ACHN (cell line): Measurements from ENCODE around the gene INHBC.

Experiments used
- DNase-seq: peaks from one replicate; pipeline ENCODE4 v3.0.0-alpha.2; 2015
- in situ Hi-C: cut with HindIII; loops from 2 replicates; pipeline ENCODE4 v1.10.0; 2017; ENCODE audit warnings: low sequenced_read_pairs, low pct_ligation_motif_present, low pct_unique_long_range_greater_than_20kb

The INHBC gene

DNA sequence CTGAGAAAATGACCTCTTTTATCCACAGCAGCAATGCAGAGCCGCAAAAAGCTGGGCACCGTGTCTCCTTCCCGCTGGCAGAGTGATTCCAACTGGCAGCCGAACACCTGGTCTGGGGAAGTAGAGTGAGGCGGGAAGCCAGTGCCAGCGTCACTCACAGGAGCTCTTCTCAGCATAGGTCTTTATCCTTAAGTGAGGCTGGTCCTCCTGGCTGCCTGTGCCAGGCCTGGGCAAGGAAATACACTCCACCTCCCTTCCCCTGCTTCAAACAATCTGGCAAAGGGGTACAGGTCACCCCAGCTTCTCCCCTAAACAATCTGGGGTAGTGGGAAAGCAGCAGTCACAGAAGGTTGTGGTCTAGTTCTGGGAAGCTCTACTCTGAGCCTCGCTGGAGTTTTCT lies 40.3 kb downstream of the INHBC start:
- in situ Hi-C loops, result loop anchor here (25.0 kb wide), 1 partner anchor 188 kb away; no protein-coding TSS in a partner anchor
- no peak for DNase-seq

- peak; percentile 50 for DNase-seq
- in situ Hi-C loops, result no loop called here
Measured at GRCh38 chr12:57475271-57476161, 40.9 kb downstream of the INHBC start.

GRCh38 chr12:57476162-57476992 lies 41.8 kb downstream of the INHBC start:
- no peak for DNase-seq
- in situ Hi-C loops, result no loop called here

GRCh38 chr12:57476993-57477709 lies 42.6 kb downstream of the INHBC start:
- no peak for DNase-seq
- in situ Hi-C loops, result no loop called here

- DNase-seq, result no peak
Measured at GRCh38 chr12:57477710-57478681, 43.4 kb downstream of the INHBC start.

GRCh38 chr12:57479043-57479375 lies 44.4 kb downstream of the INHBC start:
- DNase-seq, result no peak

More at GRCh38 chr12:57477710-57478681, 43.4 kb downstream of the INHBC start:
- in situ Hi-C loops, result no loop called here

GRCh38 chr12:57479376-57480115 lies 45.0 kb downstream of the INHBC start, which contains the start of gene ARHGAP9:
ARHGAP9 (minus strand) TSS chr12:57479866; CDS start chr12:57479406, 460 bp downstream.
- DNase-seq, result no peak
- in situ Hi-C loops, result no loop called here

More at GRCh38 chr12:57479043-57479375, 44.4 kb downstream of the INHBC start:
- in situ Hi-C loops, result no loop called here

DNA sequence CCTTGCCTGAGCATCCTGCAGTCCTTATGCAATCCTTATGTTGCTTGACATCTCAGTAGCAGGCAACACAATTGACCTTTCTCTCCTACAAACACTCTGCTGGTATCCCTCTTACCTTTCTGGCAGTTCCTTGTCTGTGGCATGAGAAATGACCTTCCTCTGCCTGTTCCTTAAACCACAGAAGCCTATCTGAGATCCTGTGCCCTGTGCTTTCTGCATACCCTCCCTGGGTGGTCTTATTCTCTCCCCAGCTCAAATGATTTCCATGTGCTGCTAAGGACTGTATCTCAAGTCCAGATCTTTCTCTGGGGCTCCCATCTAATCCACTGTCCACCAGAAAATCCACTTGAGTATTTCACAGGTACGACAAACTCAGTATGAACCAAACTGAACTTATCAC lies 47.1 kb downstream of the INHBC start:
- no peak for DNase-seq

DNA sequence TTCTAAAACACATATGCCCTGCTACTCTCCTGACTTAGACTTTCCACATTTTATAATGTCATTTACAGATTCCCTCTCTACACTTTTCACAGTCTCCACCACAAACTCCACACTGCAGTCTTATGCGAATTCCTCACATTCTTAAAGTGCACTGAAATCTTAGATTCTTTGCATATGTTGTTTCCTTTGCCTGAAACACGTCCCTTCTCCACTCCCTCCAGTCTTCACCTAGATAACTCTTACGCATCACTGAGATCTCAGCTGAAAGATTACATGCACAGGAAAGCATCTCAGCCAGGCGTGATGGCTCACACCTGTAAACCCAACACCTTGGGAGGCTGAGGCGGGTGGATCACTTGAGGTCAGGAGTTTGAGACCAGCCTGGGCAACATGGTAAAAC lies 48.9 kb downstream of the INHBC start:
- DNase-seq, result peak; percentile 89
- in situ Hi-C loops, result no loop called here

More for the DNA sequence above, 47.1 kb downstream of the INHBC start:
- in situ Hi-C loops, result no loop called here

DNA sequence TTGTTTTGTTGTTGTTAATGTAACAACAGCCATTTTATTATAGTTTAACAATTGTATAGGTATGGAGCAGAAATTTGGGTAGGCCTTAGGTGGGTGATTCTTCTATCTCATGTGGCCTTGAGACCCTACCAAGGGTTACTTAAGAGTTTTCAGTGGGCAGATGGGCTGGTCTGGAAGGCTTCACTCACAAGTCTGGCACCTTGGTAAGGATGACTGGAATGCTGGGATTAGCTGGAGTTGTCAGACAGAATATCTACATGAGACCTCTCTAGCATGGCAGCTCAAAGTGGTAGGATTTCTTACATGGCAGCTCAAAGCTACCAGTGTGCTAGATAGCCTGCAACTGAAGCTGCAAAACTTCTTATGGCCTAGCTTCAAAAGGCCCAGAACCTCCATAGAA lies 51.1 kb downstream of the INHBC start:
- DNase-seq, result no peak
- in situ Hi-C loops, result no loop called here

DNA sequence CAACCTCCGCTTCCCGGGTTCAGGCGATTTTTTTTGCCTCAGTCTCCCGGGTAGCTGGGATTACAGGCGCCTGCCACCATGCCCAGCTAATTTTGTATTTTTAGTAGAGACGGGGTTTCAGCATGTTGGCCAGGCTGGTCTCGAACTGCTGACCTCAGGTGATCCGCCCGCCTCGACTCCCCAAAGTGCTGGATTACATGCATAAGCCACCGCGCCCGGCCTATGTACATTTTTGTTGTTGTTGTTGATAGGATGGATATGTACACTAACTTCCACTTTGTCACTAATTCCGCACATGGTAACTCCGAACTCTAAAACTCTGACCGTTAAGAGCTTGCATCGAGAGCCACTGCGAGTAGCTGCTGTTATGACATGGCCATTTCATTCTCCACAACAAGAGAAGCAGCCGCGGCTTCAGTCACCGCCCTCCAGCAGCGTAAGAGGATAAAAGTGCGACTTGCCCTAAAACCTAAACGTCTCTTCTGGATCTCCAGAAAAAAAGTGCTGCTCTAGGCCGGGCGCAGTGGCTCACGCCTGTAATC lies 52.5 kb downstream of the INHBC start:
- no peak for DNase-seq
- in situ Hi-C loops, result no loop called here

GRCh38 chr12:57487597-57488401 lies 53.2 kb downstream of the INHBC start, which contains the start of gene MARS1:
MARS1 (plus strand) TSS chr12:57488068; CDS start chr12:57488091, 23 bp downstream.
- DNase-seq, result peak; percentile 100
- in situ Hi-C loops, result no loop called here

DNA sequence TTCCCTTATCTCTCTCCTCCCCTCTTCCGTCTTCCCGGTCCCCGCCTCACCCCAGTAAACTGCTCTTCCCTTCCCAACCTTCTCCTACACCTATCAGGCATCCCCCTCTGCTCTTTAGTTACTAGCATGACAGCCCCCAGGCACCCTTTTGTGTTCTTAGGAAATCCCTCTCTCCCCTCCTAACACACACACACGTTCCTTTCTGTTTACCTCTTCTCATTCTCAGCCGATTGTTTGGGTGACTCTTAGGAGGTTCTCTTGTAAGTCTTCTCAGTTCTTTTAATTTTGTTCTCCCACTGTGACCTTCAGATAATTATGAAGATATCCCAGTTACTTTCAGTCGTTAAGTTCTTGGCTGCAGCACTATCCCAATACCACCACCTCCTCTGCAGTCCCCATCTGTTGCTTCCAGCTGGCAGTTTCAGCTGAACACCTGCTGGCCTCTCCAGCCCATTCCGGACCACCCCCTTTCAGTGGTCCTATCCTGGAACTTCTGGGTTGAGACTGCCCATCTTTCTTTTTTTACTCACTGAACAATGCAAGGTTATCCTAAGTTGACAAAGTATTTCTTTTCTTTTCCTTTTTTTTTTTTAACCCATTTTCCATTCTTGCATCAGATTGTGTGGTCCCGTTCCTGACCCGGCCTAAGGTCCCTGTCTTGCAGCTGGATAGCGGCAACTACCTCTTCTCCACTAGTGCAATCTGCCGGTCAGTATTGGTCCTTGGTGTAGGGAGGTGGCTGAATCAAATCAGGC lies 54.0 kb downstream of the INHBC start:
- no peak for DNase-seq
- in situ Hi-C loops, result no loop called here

DNA sequence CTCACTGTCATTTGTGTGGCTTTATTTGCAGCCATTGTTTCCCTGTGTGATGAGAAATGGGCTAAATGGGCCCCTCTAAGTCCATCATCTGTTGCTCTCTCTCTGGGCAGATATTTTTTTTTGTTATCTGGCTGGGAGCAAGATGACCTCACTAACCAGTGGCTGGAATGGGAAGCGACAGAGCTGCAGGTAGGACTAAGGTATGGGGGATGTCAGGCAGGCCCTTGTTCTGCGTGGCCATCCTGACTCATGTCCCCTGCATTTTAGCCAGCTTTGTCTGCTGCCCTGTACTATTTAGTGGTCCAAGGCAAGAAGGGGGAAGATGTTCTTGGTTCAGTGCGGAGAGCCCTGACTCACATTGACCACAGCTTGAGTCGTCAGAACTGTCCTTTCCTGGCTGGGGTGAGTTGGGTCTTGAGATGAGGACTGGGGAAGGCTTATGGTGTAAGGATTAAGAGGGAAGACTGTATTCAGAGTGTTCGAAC lies 54.6 kb downstream of the INHBC start:
- in situ Hi-C loops, result no loop called here
- no peak for DNase-seq

DNA sequence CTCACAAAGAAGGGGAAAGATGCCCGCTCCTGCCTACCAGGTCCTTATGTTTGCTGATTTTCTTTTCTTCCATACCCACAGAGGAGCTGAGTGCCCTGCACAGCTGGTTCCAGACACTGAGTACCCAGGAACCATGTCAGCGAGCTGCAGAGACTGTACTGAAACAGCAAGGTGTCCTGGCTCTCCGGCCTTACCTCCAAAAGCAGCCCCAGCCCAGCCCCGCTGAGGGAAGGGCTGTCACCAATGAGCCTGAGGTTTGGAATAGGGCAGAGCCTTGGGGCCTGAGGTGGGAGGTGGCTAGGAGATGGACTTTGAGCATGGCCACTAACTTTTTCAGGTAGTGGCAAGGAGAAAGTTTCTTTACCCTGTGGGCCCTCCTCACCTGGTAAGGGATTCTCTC lies 55.5 kb downstream of the INHBC start:
- in situ Hi-C loops, result no loop called here
- no peak for DNase-seq
